ENCODE results near the gene SOHLH1.

DNA sequence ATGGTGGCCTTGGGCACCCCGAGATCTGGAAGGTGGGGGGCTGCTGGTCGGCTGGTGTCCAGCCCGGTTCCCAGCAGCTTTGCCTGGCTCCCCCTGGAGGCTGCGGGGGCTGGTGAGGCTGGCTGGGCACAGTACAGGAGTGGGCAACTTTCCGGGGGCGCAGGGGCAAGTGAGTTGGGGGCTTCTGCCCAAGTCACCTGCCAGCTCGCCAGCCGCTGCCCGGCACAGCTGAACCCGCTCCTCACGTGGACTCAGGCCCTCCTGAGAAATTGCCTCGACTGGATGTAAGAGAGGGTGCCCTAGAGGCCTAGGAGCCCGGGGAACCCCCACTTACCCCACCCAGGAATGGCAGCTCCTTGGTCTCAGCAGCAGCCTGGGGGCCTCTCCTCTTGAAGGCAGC is 18.1 kb upstream of the SOHLH1 start:
- TF ChIP-seq, protein P1, sequence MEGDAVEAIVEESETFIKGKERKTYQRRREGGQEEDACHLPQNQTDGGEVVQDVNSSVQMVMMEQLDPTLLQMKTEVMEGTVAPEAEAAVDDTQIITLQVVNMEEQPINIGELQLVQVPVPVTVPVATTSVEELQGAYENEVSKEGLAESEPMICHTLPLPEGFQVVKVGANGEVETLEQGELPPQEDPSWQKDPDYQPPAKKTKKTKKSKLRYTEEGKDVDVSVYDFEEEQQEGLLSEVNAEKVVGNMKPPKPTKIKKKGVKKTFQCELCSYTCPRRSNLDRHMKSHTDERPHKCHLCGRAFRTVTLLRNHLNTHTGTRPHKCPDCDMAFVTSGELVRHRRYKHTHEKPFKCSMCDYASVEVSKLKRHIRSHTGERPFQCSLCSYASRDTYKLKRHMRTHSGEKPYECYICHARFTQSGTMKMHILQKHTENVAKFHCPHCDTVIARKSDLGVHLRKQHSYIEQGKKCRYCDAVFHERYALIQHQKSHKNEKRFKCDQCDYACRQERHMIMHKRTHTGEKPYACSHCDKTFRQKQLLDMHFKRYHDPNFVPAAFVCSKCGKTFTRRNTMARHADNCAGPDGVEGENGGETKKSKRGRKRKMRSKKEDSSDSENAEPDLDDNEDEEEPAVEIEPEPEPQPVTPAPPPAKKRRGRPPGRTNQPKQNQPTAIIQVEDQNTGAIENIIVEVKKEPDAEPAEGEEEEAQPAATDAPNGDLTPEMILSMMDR (conservative IDR thresholded peaks at IDR 0.05; ENCODE audit: low read length) = no peak
- TF ChIP-seq EZH2phosphoT487 (IDR thresholded peaks at IDR 0.05; ENCODE audit: borderline replicate concordance, low read depth, low read length) = no peak
